Stimulated activated CD4-positive, alpha-beta T cell treated with anti-CD3 and anti-CD28 coated beads, Interleukin-1b, Interleukin-23, amount 100 ng/mL, for 4 hours (primary cell): ENCODE data around the gene BRAT1.
"Not testable (repeated sequence)": the region's sequence is repeated elsewhere in the genome, so short reads cannot be mapped to it uniquely, and the experiment has no call there.

ENCODE experiments used
- DNase-seq, 2 donors: peaks; one replicate each; pipeline ENCODE4 v3.0.0-alpha.2; 2020; ENCODE audit warnings: low read depth in 2 of 2

The BRAT1 gene

GRCh38 chr7:2583798-2584580 lies 28.7 kb upstream of the BRAT1 start:
- DNase-seq: no peak

- DNase-seq: no peak
Measured at GRCh38 chr7:2582006-2582735, 26.8 kb upstream of the BRAT1 start.

GRCh38 chr7:2580636-2581035 lies 25.3 kb upstream of the BRAT1 start:
- DNase-seq: no peak

GRCh38 chr7:2577914-2578680 lies 22.8 kb upstream of the BRAT1 start:
- DNase-seq: no peak

- no peak for DNase-seq
Measured at GRCh38 chr7:2576742-2577491, 21.6 kb upstream of the BRAT1 start.

- no peak for DNase-seq
Measured at GRCh38 chr7:2575733-2576340, 20.5 kb upstream of the BRAT1 start.

- no peak for DNase-seq
Measured at GRCh38 chr7:2575046-2575732, 19.9 kb upstream of the BRAT1 start.

- DNase-seq: no peak
Measured at GRCh38 chr7:2573761-2574160, 18.4 kb upstream of the BRAT1 start.

- no peak for DNase-seq
Measured at GRCh38 chr7:2572101-2572842, 16.9 kb upstream of the BRAT1 start.

- DNase-seq: no peak
Measured at GRCh38 chr7:2571409-2571808, 16.1 kb upstream of the BRAT1 start.

- no peak for DNase-seq
Measured at GRCh38 chr7:2570021-2570420, 14.7 kb upstream of the BRAT1 start.

- no peak for DNase-seq
Measured at GRCh38 chr7:2569421-2569820, 14.1 kb upstream of the BRAT1 start.

GRCh38 chr7:2568521-2569223 lies 13.3 kb upstream of the BRAT1 start:
- no peak for DNase-seq

GRCh38 chr7:2567679-2568278 lies 12.5 kb upstream of the BRAT1 start:
- no peak for DNase-seq

GRCh38 chr7:2566890-2567678 lies 11.8 kb upstream of the BRAT1 start:
- DNase-seq: no peak

GRCh38 chr7:2566348-2566889 lies 11.1 kb upstream of the BRAT1 start:
- no peak for DNase-seq

- no peak for DNase-seq
Measured at GRCh38 chr7:2564970-2565540, 9.7 kb upstream of the BRAT1 start.

- DNase-seq: not testable (repeated sequence)
Measured at GRCh38 chr7:2563955-2564354, 8.6 kb upstream of the BRAT1 start.
